ENCODE data around the gene SLC6A3. TPM values are rescaled to one million over a fixed set of nuclear protein-coding genes. Genes with fewer than 3 reads are reported as not detected.

SLC6A3 gene
- total RNA-seq, 4 donors from 2014 or later: 0.16 to 0.22 TPM; not detected in 2

- TF ChIP-seq CTCF (IDR thresholded peaks at IDR 0.05; ENCODE audit: low read depth): no peak
Measured at GRCh38 chr5:1418921-1419280, 26.3 kb downstream of the SLC6A3 start.

- TF ChIP-seq CTCF (IDR thresholded peaks at IDR 0.05; ENCODE audit: low read depth): no peak
Measured at GRCh38 chr5:1418238-1418920, 26.9 kb downstream of the SLC6A3 start.

- no peak for TF ChIP-seq CTCF (IDR thresholded peaks at IDR 0.05; ENCODE audit: low read depth)
Measured at GRCh38 chr5:1417586-1418225, 27.5 kb downstream of the SLC6A3 start.

- TF ChIP-seq CTCF (IDR thresholded peaks at IDR 0.05; ENCODE audit: low read depth): no peak
Measured at GRCh38 chr5:1416856-1417469, 28.3 kb downstream of the SLC6A3 start.

- no peak for TF ChIP-seq CTCF (IDR thresholded peaks at IDR 0.05; ENCODE audit: low read depth)
Measured at GRCh38 chr5:1415626-1416360, 29.4 kb downstream of the SLC6A3 start.

GRCh38 chr5:1415059-1415425 is 30.2 kb downstream of the SLC6A3 start:
- no peak for TF ChIP-seq CTCF (IDR thresholded peaks at IDR 0.05; ENCODE audit: low read depth)
